Measurements from ENCODE around the gene CSHL1.
A peak's percentile ranks its signal among the peaks of the same experiment; 100 is the strongest.
"Not testable (repeated sequence)": the region's sequence is repeated elsewhere in the genome, so short reads cannot be mapped to it uniquely, and the experiment has no call there.

The CSHL1 gene

GRCh38 chr17:63881935-63882601 is 29.0 kb downstream of the CSHL1 start, which contains the start of gene GH2:
Gene GH2, minus strand, starts transcription at chr17:63881944. Its CDS starts 143 bp downstream, at chr17:63881801.
- peak; percentile 7 for DNase-seq

GRCh38 chr17:63881337-63881736 is 29.7 kb downstream of the CSHL1 start:
- DNase-seq: not testable (repeated sequence)

- no peak for DNase-seq
These were observed 30.4 kb downstream of the CSHL1 start for GRCh38 chr17:63880706-63881105.

GRCh38 chr17:63878413-63878812 is 32.6 kb downstream of the CSHL1 start:
- DNase-seq: not testable (repeated sequence)

GRCh38 chr17:63874693-63875092 is 36.4 kb downstream of the CSHL1 start:
- not testable (repeated sequence) for DNase-seq

- not testable (repeated sequence) for DNase-seq
These were observed 36.9 kb downstream of the CSHL1 start for GRCh38 chr17:63874061-63874626.

GRCh38 chr17:63873577-63873976 is 37.5 kb downstream of the CSHL1 start, which contains the start of gene CSH2:
Gene CSH2, minus strand, starts transcription at chr17:63873677. Its CDS starts 63 bp downstream, at chr17:63873614.
- not testable (repeated sequence) for DNase-seq

- peak; percentile 48 for DNase-seq
These were observed 39.3 kb downstream of the CSHL1 start for GRCh38 chr17:63871646-63872365.

- DNase-seq: not testable (repeated sequence)
These were observed 40.8 kb downstream of the CSHL1 start for GRCh38 chr17:63870292-63870665.

- DNase-seq: peak; percentile 54
These were observed 41.4 kb downstream of the CSHL1 start for GRCh38 chr17:63869491-63870291.

GRCh38 chr17:63866625-63867024 is 44.4 kb downstream of the CSHL1 start:
- not testable (repeated sequence) for DNase-seq
